Measurements from ENCODE around the gene PYGL.

Gene PYGL

GRCh38 chr14:50943943-50944646 lies at the start of gene PYGL:
Gene PYGL, minus strand, starts transcription at chr14:50944483. Its CDS starts 80 bp downstream, at chr14:50944403.
- TF ChIP-seq, protein P1, sequence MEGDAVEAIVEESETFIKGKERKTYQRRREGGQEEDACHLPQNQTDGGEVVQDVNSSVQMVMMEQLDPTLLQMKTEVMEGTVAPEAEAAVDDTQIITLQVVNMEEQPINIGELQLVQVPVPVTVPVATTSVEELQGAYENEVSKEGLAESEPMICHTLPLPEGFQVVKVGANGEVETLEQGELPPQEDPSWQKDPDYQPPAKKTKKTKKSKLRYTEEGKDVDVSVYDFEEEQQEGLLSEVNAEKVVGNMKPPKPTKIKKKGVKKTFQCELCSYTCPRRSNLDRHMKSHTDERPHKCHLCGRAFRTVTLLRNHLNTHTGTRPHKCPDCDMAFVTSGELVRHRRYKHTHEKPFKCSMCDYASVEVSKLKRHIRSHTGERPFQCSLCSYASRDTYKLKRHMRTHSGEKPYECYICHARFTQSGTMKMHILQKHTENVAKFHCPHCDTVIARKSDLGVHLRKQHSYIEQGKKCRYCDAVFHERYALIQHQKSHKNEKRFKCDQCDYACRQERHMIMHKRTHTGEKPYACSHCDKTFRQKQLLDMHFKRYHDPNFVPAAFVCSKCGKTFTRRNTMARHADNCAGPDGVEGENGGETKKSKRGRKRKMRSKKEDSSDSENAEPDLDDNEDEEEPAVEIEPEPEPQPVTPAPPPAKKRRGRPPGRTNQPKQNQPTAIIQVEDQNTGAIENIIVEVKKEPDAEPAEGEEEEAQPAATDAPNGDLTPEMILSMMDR (IDR thresholded peaks at IDR 0.05): no peak

- TF ChIP-seq, protein P1 (IDR thresholded peaks at IDR 0.05): no peak
Measured at GRCh38 chr14:50985859-50986331, 41.6 kb upstream of the PYGL start.

- TF ChIP-seq, protein P1 (IDR thresholded peaks at IDR 0.05): no peak
Measured at GRCh38 chr14:50985124-50985858, 41.0 kb upstream of the PYGL start.

- TF ChIP-seq, protein P1 (IDR thresholded peaks at IDR 0.05): no peak
Measured at GRCh38 chr14:50984036-50984710, 39.9 kb upstream of the PYGL start.

DNA sequence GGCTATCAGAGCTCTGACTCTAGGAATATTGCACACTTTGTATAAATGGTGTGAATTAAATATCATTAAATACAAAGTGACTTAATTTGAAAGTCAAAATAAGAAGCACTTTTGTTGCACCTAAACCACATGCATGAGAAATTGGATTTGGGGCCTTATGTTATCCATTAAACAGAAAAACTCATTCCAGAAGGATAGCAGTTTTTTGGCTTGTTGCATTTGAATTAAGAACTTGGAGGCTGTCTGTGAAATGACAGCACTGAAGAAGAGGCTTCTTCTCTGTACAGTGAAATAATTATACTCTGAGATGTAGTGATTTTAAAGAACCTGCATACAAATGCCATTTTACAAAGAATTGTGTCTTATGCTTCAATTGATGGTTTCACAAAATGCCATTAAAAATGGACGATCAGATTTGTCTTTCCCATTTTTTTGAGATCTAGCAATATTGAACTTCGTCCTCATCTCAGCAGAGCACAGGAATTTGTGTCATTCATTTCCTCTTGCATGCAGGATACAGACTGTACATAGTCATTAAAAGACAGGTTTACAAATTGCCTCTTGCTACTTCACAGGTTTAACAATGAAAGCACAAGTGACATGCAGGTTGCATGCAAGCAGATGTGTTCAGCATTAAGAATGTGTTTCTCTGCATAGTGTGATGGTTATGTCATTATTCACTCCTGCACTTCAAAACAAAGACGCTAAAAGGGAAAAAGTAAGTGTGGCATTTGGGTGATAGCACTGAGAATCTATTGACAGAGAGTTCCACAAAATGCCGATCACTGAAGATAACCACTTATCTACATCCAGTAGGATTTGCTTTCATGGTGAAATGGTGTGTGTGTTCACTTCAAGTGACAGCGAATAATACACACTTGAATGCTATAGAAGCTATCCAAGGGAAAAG lies 35.9 kb upstream of the PYGL start:
- TF ChIP-seq, protein P1 (IDR thresholded peaks at IDR 0.05): no peak

- TF ChIP-seq, protein P1 (IDR thresholded peaks at IDR 0.05): no peak
Measured at GRCh38 chr14:50978888-50979287, 34.6 kb upstream of the PYGL start.

GRCh38 chr14:50978529-50978871 lies 34.2 kb upstream of the PYGL start:
- TF ChIP-seq, protein P1 (IDR thresholded peaks at IDR 0.05): no peak

All from LNCAP (cell line).